ENCODE data around the gene PDK1.

The PDK1 gene

GRCh38 chr2:172597176-172597842 is 41.4 kb downstream of the PDK1 start:
- no peak for DNase-seq (ENCODE audit: low spot score)

GRCh38 chr2:172599947-172600346 is 44.1 kb downstream of the PDK1 start:
- DNase-seq (ENCODE audit: low spot score): no peak

GRCh38 chr2:172600557-172601008 is 44.7 kb downstream of the PDK1 start:
- no peak for DNase-seq (ENCODE audit: low spot score)

GRCh38 chr2:172606285-172606684 is 50.4 kb downstream of the PDK1 start:
- DNase-seq (ENCODE audit: low spot score): no peak

- DNase-seq (ENCODE audit: low spot score): no peak
Measured at GRCh38 chr2:172607379-172607928, 51.6 kb downstream of the PDK1 start.

- no peak for DNase-seq (ENCODE audit: low spot score)
Measured at GRCh38 chr2:172609488-172609887, 53.6 kb downstream of the PDK1 start.

GRCh38 chr2:172612051-172612450 is 56.2 kb downstream of the PDK1 start:
- DNase-seq (ENCODE audit: low spot score): no peak

GRCh38 chr2:172613040-172613439 is 57.1 kb downstream of the PDK1 start:
- DNase-seq (ENCODE audit: low spot score): no peak

- no peak for DNase-seq (ENCODE audit: low spot score)
Measured at GRCh38 chr2:172613615-172614231, 57.8 kb downstream of the PDK1 start.

- no peak for DNase-seq (ENCODE audit: low spot score)
Measured at GRCh38 chr2:172614932-172615331, 59.0 kb downstream of the PDK1 start.

- no peak for DNase-seq (ENCODE audit: low spot score)
Measured at GRCh38 chr2:172615727-172616261, 59.9 kb downstream of the PDK1 start.

GRCh38 chr2:172617115-172617514 is 61.2 kb downstream of the PDK1 start:
- no peak for DNase-seq (ENCODE audit: low spot score)

- DNase-seq (ENCODE audit: low spot score): no peak
Measured at GRCh38 chr2:172623249-172623965, 67.5 kb downstream of the PDK1 start.

- no peak for DNase-seq (ENCODE audit: low spot score)
Measured at GRCh38 chr2:172624996-172625395, 69.1 kb downstream of the PDK1 start.

- no peak for DNase-seq (ENCODE audit: low spot score)
Measured at GRCh38 chr2:172627181-172627580, 71.3 kb downstream of the PDK1 start.

GRCh38 chr2:172628085-172628484 is 72.2 kb downstream of the PDK1 start:
- DNase-seq (ENCODE audit: low spot score): no peak

- DNase-seq (ENCODE audit: low spot score): no peak
Measured at GRCh38 chr2:172629586-172629985, 73.7 kb downstream of the PDK1 start.

- DNase-seq (ENCODE audit: low spot score): no peak
Measured at GRCh38 chr2:172630181-172630580, 74.3 kb downstream of the PDK1 start.

- no peak for DNase-seq (ENCODE audit: low spot score)
Measured at GRCh38 chr2:172634477-172634876, 78.6 kb downstream of the PDK1 start.

GRCh38 chr2:172635548-172635947 is 79.7 kb downstream of the PDK1 start:
- no peak for DNase-seq (ENCODE audit: low spot score)

GRCh38 chr2:172639256-172639655 is 83.4 kb downstream of the PDK1 start:
- no peak for DNase-seq (ENCODE audit: low spot score)

GRCh38 chr2:172639823-172640222 is 83.9 kb downstream of the PDK1 start:
- no peak for DNase-seq (ENCODE audit: low spot score)

GRCh38 chr2:172640389-172640788 is 84.5 kb downstream of the PDK1 start:
- DNase-seq (ENCODE audit: low spot score): no peak
